ENCODE results near the gene KCNK10. TPM values are rescaled to one million over a fixed set of nuclear protein-coding genes. Genes with fewer than 3 reads are reported as not detected.

The KCNK10 gene
- total RNA-seq, 2 donors from 2014 or later: not detected

DNA sequence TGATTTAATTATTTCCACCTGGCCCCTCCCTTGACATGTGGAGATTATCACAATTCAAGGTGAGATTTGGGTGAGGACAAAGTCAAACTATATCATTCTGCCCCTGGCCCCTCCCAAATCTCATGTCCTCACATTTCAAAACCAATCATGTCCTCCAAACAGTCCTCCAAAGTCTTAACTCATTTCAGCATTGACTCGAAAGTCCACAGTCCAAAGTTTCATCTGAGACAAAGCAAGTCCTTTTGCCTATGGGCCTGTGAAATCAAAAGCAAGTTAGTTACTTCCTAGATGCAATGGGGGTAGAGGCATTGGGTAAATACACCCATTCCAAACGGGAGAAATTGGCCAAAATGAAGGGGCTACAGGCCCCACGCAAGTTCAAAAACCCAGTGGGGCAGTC, 31.3 kb upstream of the KCNK10 start:
- Histone ChIP-seq H3K27me3 (no peaks in the 10 kb centered on the region), H3K36me3 (no peaks in the 10 kb centered on the region), H3K9me3 (no peaks in the 10 kb centered on the region), H3K27ac (no peak overlapping the region), H3K4me3 (no peak overlapping the region), H3K4me1 (no peaks in the 10 kb centered on the region)
- DNase-seq (ENCODE audit: low spot score): no peak
- TF ChIP-seq, protein P1, sequence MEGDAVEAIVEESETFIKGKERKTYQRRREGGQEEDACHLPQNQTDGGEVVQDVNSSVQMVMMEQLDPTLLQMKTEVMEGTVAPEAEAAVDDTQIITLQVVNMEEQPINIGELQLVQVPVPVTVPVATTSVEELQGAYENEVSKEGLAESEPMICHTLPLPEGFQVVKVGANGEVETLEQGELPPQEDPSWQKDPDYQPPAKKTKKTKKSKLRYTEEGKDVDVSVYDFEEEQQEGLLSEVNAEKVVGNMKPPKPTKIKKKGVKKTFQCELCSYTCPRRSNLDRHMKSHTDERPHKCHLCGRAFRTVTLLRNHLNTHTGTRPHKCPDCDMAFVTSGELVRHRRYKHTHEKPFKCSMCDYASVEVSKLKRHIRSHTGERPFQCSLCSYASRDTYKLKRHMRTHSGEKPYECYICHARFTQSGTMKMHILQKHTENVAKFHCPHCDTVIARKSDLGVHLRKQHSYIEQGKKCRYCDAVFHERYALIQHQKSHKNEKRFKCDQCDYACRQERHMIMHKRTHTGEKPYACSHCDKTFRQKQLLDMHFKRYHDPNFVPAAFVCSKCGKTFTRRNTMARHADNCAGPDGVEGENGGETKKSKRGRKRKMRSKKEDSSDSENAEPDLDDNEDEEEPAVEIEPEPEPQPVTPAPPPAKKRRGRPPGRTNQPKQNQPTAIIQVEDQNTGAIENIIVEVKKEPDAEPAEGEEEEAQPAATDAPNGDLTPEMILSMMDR (IDR thresholded peaks at IDR 0.05): no peak

DNA sequence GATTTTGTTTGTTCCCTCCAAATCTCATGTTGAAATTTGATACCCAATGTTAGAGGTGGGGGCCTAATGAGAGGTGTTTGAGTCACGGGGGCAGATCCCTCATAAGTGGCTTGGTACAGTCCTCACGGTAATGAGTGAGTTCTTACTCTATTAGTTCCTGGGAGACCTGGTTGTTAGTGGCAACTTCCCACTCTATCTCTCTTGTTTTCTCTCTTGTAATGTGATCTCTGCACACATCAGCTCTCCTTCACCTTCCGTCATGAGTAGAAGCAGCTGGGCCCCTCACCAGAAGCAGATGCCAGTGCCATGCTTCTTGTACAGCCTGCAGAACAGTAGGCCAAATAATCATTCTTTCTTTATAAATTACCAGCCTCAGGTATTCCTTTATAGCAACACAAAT, 29.6 kb upstream of the KCNK10 start:
- no peaks in the 10 kb centered on the region for H3K36me3 ChIP-seq
- H3K27ac ChIP-seq: no peak overlapping the region
- H3K4me3 ChIP-seq: no peak overlapping the region
- no peak for DNase-seq (ENCODE audit: low spot score)
- no peaks in the 10 kb centered on the region for H3K9me3 ChIP-seq
- TF ChIP-seq, protein P1 (IDR thresholded peaks at IDR 0.05): no peak
- H3K4me1 ChIP-seq: no peaks in the 10 kb centered on the region
- no peaks in the 10 kb centered on the region for H3K27me3 ChIP-seq

- Histone ChIP-seq H3K27me3 (no peaks in the 10 kb centered on the region), H3K36me3 (no peaks in the 10 kb centered on the region), H3K4me1 (no peaks in the 10 kb centered on the region), H3K9me3 (no peaks in the 10 kb centered on the region), H3K27ac (no peak overlapping the region), H3K4me3 (no peak overlapping the region)
- TF ChIP-seq, protein P1 (IDR thresholded peaks at IDR 0.05): no peak
- no peak for DNase-seq (ENCODE audit: low spot score)
Measured at GRCh38 chr14:88351966-88352691, 29.1 kb upstream of the KCNK10 start.

DNA sequence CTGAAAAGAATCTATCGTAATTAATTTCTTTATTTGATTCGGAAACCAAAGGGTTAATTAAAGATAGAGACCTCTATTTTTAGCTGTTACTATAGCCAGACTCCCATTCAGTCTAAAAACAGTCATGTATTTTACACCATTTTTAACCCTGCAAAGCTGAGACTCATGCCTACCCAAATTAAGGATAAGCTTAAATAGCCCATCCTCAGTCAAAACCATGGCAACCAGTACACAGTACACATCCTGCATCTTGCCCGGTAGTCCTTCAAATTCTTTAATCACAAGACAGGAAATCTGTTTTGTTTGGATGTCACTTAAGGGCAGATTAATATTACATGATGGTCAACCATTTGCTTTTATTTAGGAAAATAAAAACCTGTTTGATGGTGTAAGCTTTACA, 25.5 kb upstream of the KCNK10 start:
- no peaks in the 10 kb centered on the region for H3K27me3 ChIP-seq
- no peak for DNase-seq (ENCODE audit: low spot score)

GRCh38 chr14:88346048-88346639, 23.1 kb upstream of the KCNK10 start:
- no peaks in the 10 kb centered on the region for H3K27me3 ChIP-seq
- no peaks in the 10 kb centered on the region for H3K4me1 ChIP-seq
- no peaks in the 10 kb centered on the region for H3K36me3 ChIP-seq
- no peaks in the 10 kb centered on the region for H3K9me3 ChIP-seq
- DNase-seq (ENCODE audit: low spot score): no peak
- TF ChIP-seq, protein P1 (IDR thresholded peaks at IDR 0.05): no peak
- H3K27ac ChIP-seq: no peak overlapping the region
- no peak overlapping the region for H3K4me3 ChIP-seq

More for the DNA sequence above, 25.5 kb upstream of the KCNK10 start:
- no peak overlapping the region for H3K27ac ChIP-seq
- no peaks in the 10 kb centered on the region for H3K36me3 ChIP-seq
- H3K4me3 ChIP-seq: no peak overlapping the region
- H3K4me1 ChIP-seq: no peaks in the 10 kb centered on the region
- H3K9me3 ChIP-seq: no peaks in the 10 kb centered on the region
- TF ChIP-seq, protein P1 (IDR thresholded peaks at IDR 0.05): no peak
